K562 (cell line): ENCODE data around the gene TMEM184B. TPM values are rescaled to one million over a fixed set of nuclear protein-coding genes. Genes with fewer than 3 reads are reported as not detected.

Source experiments
- ATAC-seq: fragments of 200-7000 bp; cut with Tn5 transposase; 3 replicates; pipeline ENCODE4 v1.9.1; 2020; ENCODE audit warnings: moderate library complexity
- BruUV-seq: library from RNA; stranded (reverse); fragments of 400-500 nt; replicated peaks from 2 replicates; lab custom pipeline; 2021; lab: Mats Ljungman, UMichigan
- CTCF ChIA-PET: fragments of 300-600 bp; formaldehyde crosslinking; extraction: SDS; loops from one replicate; lab custom pipeline; 2021; ENCODE audit warnings: low intra/inter-chr PET ratio; lab: Yijun Ruan, JAX
- POLR2A ChIA-PET: fragments of 300-600, 350-650 bp; sonication (Branson Sonifier 250); formaldehyde crosslinking; extraction: SDS; loops from one replicate; lab custom pipeline; 2021; ENCODE audit warnings: antibody characterized with exemption, inconsistent platforms; lab: Yijun Ruan, JAX
- DNase-seq, 4 experiments: peaks; one replicate each; pipeline versions ENCODE4 v3.0.0 to v3.0.0-alpha.2; 2011 to 2018; ENCODE audit warnings: low spot score in 3 of 4, mixed read lengths in 3 of 4; ENCODE audit errors: extremely low read depth in 1 of 4
- FAIRE-seq: peaks from 2 replicates; lab custom pipeline; 2011; peaks lifted over from hg19 to GRCh38; lab: Jason Lieb, UNC
- H2AFZ ChIP-seq: 2 replicates; pipeline ENCODE4 v1.6.0; 2011; ENCODE audit warnings: low read depth, low read length, control low read depth, inconsistent platforms
- H3K27ac ChIP-seq: fragments of 200-600 bp; 3 replicates; pipeline ENCODE4 v1.8.0; 2011; ENCODE audit warnings: low read depth, mild to moderate bottlenecking, control low read depth, inconsistent platforms, low read length, moderate library complexity, mixed read lengths; ENCODE audit errors: extremely low read depth
- H3K27me3 ChIP-seq, 2 experiments: fragments of 300-600 bp in 1 of 2; 2 replicates in 1 of 2; 3 replicates in 1 of 2; pipeline versions ENCODE4 v1.6.0 to v1.8.0; 2011; ENCODE audit warnings: inconsistent platforms in 2 of 2, low read length in 2 of 2, mild to moderate bottlenecking in 1 of 2, mixed read lengths in 1 of 2, moderate library complexity in 1 of 2; ENCODE audit not compliant: control insufficient read depth in 2 of 2, insufficient read depth in 2 of 2
- H3K36me3 ChIP-seq: fragments of 300-600 bp; 3 replicates; pipeline ENCODE4 v1.8.0; 2011; ENCODE audit warnings: mild to moderate bottlenecking, low read length, inconsistent platforms; ENCODE audit not compliant: control insufficient read depth, insufficient read depth
- H3K4me1 ChIP-seq, 2 experiments: fragments of 200-600 bp in 1 of 2; replicated peaks in 1 of 2; 2 replicates in 1 of 2; 3 replicates in 1 of 2; pipeline versions ENCODE4 v1.5.1 to v1.8.0; 2011; ENCODE audit warnings: inconsistent platforms in 2 of 2, low read length in 2 of 2, mild to moderate bottlenecking in 1 of 2, mixed read lengths in 1 of 2, moderate library complexity in 1 of 2; ENCODE audit not compliant: control insufficient read depth in 2 of 2, insufficient read depth in 2 of 2
- H3K4me2 ChIP-seq: 2 replicates; pipeline ENCODE4 v1.6.1; 2011; ENCODE audit warnings: low read length, control low read depth, inconsistent platforms, mixed read lengths; ENCODE audit not compliant: insufficient read depth
- H3K4me3 ChIP-seq: fragments of 200-600 bp; sonication (generic), shearing (Covaris generic); 2 replicates; pipeline ENCODE4 v1.5.1; 2016; ENCODE audit warnings: control low read depth, inconsistent platforms
- H3K79me2 ChIP-seq: fragments of 200-600 bp; 3 replicates; pipeline ENCODE4 v1.8.0; 2011; ENCODE audit warnings: low read length, inconsistent platforms; ENCODE audit not compliant: control insufficient read depth, insufficient read depth
- H3K9ac ChIP-seq, 2 experiments: 2 replicates each; pipeline versions ENCODE4 v1.6.0 to v1.6.1; 2011; ENCODE audit warnings: low read depth in 2 of 2, low read length in 2 of 2, control low read depth in 1 of 2, inconsistent platforms in 1 of 2, mild to moderate bottlenecking in 1 of 2, mixed read lengths in 1 of 2; ENCODE audit not compliant: insufficient read depth in 1 of 2
- H3K9me1 ChIP-seq: one replicate; pipeline ENCODE4 v1.6.0; 2011; ENCODE audit warnings: inconsistent platforms, mild to moderate bottlenecking, low read length, moderate library complexity; ENCODE audit not compliant: control insufficient read depth, insufficient read depth
- H3K9me3 ChIP-seq: replicated peaks from 2 replicates; pipeline ENCODE4 v1.5.1; 2011; ENCODE audit warnings: low read depth, low read length, inconsistent platforms; ENCODE audit not compliant: control insufficient read depth, insufficient read depth
- H4K20me1 ChIP-seq: replicated peaks from 2 replicates; pipeline ENCODE4 v1.6.1; 2011; ENCODE audit warnings: low read length, inconsistent platforms, mixed read lengths; ENCODE audit not compliant: control insufficient read depth, insufficient read depth
- CBFA2T3 ChIP-seq: fragments of 450-650 bp; IDR thresholded peaks from 2 replicates; pipeline ENCODE4 v1.6.1; 2017
- ETS1 ChIP-seq: conservative IDR thresholded peaks from 2 replicates; pipeline ENCODE4 v1.6.1; 2011; ENCODE audit warnings: low read depth, mild to moderate bottlenecking, low read length; ENCODE audit not compliant: control insufficient read depth
- PML ChIP-seq: IDR thresholded peaks from 2 replicates; pipeline ENCODE4 v1.6.1; 2012; ENCODE audit warnings: low read length, inconsistent platforms
- PRPF4 ChIP-seq: fragments of 200-400 bp; formaldehyde crosslinking; IDR thresholded peaks from one replicate; pipeline ENCODE4 v1.6.1; 2017; ENCODE audit warnings: low read length, low read depth, mild to moderate bottlenecking; ENCODE audit not compliant: insufficient read depth, poor library complexity, severe bottlenecking
- SMARCB1 ChIP-seq: IDR thresholded peaks from 2 replicates; pipeline ENCODE4 v1.6.1; 2011; ENCODE audit warnings: improper control_type of control experiment, low read depth; ENCODE audit not compliant: insufficient read length
- ZNF146 ChIP-seq: IDR thresholded peaks from one replicate; pipeline ENCODE4 v1.6.1; 2018; ENCODE audit warnings: missing compliant biosample characterization; ENCODE audit not compliant: unreplicated experiment
- WGBS: fragments of 100-300 bp; shearing (Covaris generic); methylation state at CpG from one replicate; pipeline ENCODE4 v1.1.6; 2016; ENCODE audit warnings: low coverage, mixed read lengths; ENCODE audit not compliant: insufficient coverage; ENCODE audit errors: missing lambda C conversion rate; 5-methylcytosine and 5-hydroxymethylcytosine counted together
- in situ Hi-C: fragments of 300-500 bp; cut with MboI; formaldehyde crosslinking; loops from 4 replicates; pipeline ENCODE4 v1.15.0; 2018; ENCODE audit warnings: inconsistent platforms, mixed read lengths
- intact Hi-C: fragments of 100-400 bp; cut with micrococcal nuclease; formaldehyde crosslinking; loops from 2 replicates; pipeline ENCODE4 v1.14.2; 2022
- polyA plus RNA-seq, 8 experiments: library from polyadenylated mRNA; depleted of rRNA in 4 of 8; stranded (reverse) in 5 of 8; unstranded in 3 of 8; fragments of >200 nt; fragmentation: Nextera tagmentation in 2 of 8; fragmentation: Illumina TruSeq in 1 of 8; extraction: Ambion mirVana in 2 of 8; extraction: Trizol in 1 of 8; gene quantifications; 2 replicates each; pipeline versions ENCODE4 v1.2.1 to v1.2.3, GENCODE V29; 2011 to 2014; ENCODE audit warnings: inconsistent platforms in 1 of 8, missing spikeins in 1 of 8
- total RNA-seq, 7 experiments: library from RNA; depleted of rRNA in 6 of 7; stranded (reverse); fragments of >200 nt in 6 of 7; fragmentation: Illumina TruSeq in 2 of 7; extraction: Trizol in 2 of 7; gene quantifications; 2 replicates each; pipeline versions ENCODE4 v1.2.1 to v1.2.3, GENCODE V29; 2011 to 2021; ENCODE audit warnings: low replicate concordance in 1 of 7

Gene TMEM184B
- total and polyA plus RNA-seq, 9 of the 15 experiments (the other 6 are each of a cell fraction or from before 2014, with no cell fraction given), result 0.31 to 25.1 (median 6.2) TPM

- no peaks in the 10 kb centered on the region for H3K9me3 ChIP-seq
- peaks cover 0 to 5% of the 10 kb centered on the region in 2 experiments; a peak in 3 of 5 replicates for H3K4me1 ChIP-seq
- no peaks in the 10 kb centered on the region for H3K9me1 ChIP-seq
- in situ Hi-C loops (no loop called here), intact Hi-C loops (loop anchor here (10.0 kb wide), 1 partner anchor 93 kb away; the partner anchor contains the start of gene BAIAP2L2)
- no TSS peak for BruUV-seq
- H3K27ac ChIP-seq, result no peak overlapping the region
- H3K79me2 ChIP-seq, result peaks cover 39% of the 10 kb centered on the region
- ATAC-seq (no peak), FAIRE-seq (no peak), DNase-seq (no peak)
- H4K20me1 ChIP-seq, result peaks cover 18% of the 10 kb centered on the region; the same call in 1 of the 2 replicates
- TF ChIP-seq PML, result no peak
- TF ChIP-seq CBFA2T3, result no peak
- no peak for TF ChIP-seq ETS1
- TF ChIP-seq PRPF4, result no peak
- TF ChIP-seq SMARCB1, result no peak
- TF ChIP-seq ZNF146 (CRISPR knock-in tag), result no peak
- no peak overlapping the region for H2AFZ ChIP-seq
- H3K4me3 ChIP-seq, result no peak overlapping the region
- no peak overlapping the region for H3K4me2 ChIP-seq
- H3K27me3 ChIP-seq, result no peaks in the 10 kb centered on the region
- ChIA-PET CTCF (no interaction called here), POLR2A (interaction anchor here (1.6 kb wide), 1 partner anchor 12 kb away, joined by 3 read pairs; no protein-coding TSS in a partner anchor)
- WGBS, result 66% methylated on average over 5 of the region's 7 CpGs
- peaks cover 3% of the 10 kb centered on the region; the same call in 1 of the 3 replicates for H3K36me3 ChIP-seq
- no peak overlapping the region; a peak in 1 of 4 replicates for H3K9ac ChIP-seq
Observed at GRCh38 chr22:38207898-38208432, 64.8 kb downstream of the TMEM184B start.
